ENCODE measurements around the gene HAGHL.

Gene HAGHL

GRCh38 chr16:776824-777223 lies 49.9 kb downstream of the HAGHL start:
- DNase-seq = no peak

DNA sequence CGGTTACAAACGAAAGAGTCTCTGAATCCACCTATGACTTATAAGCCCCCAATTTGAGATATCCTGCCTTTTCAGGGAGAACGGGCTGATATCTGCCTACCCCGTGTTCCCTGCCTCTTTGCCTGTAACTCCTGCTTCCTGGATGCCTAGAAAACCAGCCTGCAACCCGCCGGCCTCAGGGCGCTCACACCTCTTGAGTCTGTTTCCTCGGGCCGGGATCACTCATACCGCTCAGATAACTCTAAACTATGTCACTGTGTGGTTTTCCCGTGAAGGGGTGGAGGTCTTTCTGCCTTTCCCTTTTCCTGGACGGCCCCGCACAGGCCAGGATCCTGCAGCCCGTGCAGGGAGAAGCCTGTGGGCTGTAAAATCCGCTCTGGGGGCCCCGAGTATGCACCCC lies 50.9 kb downstream of the HAGHL start:
- DNase-seq = no peak

DNA sequence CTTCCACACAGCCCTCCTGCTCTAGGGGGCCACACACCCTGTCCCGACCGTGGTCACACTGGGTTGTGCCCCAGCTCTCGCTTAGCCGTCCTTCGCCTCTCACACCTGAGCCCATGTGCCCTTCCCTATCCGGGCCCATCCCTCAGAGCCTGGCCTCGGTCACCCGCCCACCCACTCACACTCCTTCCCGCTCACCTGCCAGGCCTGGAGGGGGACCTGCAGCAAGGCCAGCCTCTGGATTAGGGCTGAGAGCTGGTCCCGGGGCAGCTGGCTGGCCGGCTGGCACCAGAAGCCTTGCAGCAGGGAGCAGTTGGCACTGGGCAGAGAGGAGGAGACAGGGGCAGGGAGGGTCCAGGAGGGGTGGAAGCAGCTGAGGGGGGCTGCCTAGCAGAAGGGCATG lies 51.5 kb downstream of the HAGHL start:
- DNase-seq = no peak

DNA sequence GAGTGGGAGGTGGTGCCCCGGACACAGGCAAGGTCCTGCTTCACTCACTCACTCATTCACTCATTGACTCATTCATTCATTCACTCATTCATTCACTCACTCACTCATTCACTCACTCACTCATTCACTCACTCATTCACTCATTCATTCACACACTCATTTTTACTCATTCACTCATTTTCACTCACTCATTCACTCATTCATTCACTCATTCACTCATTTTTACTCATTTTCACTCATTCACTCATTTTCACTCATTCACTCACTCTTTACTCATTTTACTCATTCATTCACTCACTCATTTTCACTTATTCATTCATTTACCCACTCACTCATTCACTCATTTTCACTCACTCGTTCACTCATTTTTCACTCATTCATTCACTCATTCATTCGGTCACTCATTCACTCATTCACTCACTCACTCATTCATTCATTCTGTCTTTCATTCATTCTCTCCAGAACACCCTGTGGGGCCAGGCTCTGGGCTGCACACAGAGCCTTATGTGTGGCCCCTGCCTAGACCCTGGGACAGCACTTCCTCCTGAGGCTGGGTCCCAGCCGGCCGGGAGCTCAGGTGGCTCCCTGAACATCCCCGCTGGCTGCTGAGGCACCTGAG lies 52.1 kb downstream of the HAGHL start:
- no peak for DNase-seq
